Fibroblast of peridontal ligament (primary cell): Measurements from ENCODE around the gene SPATA16.
"Not testable (repeated sequence)": the region's sequence is repeated elsewhere in the genome, so short reads cannot be mapped to it uniquely, and the experiment has no call there.

ENCODE experiments used
- DNase-seq: peaks from one replicate; pipeline ENCODE4 v3.0.0-alpha.2; 2010; ENCODE audit errors: extremely low read depth

The SPATA16 gene

DNA sequence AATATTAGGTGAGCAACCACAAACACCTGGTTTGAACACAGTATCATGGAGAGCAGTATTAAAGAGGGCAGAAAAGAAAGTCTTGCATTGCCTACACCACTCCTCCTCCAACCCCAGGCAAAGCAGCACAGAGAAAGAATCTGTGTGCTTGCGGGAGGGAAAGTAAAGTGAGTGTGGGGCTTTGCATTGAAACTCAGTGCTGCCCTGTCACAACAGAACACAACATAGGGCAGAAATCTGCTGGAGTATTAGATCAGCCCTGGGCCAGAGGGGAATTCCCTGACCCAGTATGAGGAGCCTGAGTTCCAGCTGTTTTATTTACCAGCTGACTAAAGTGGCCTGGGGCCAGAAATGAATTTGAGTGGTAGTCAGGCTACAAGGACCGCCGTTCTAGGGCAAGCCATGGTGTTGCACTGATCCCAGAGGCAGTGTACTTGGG lies 75.5 kb downstream of the SPATA16 start:
- peak; percentile 26 for DNase-seq

GRCh38 chr3:173064631-173065030 lies 76.4 kb downstream of the SPATA16 start:
- no peak for DNase-seq

GRCh38 chr3:173058229-173058628 lies 82.8 kb downstream of the SPATA16 start:
- DNase-seq = no peak

DNA sequence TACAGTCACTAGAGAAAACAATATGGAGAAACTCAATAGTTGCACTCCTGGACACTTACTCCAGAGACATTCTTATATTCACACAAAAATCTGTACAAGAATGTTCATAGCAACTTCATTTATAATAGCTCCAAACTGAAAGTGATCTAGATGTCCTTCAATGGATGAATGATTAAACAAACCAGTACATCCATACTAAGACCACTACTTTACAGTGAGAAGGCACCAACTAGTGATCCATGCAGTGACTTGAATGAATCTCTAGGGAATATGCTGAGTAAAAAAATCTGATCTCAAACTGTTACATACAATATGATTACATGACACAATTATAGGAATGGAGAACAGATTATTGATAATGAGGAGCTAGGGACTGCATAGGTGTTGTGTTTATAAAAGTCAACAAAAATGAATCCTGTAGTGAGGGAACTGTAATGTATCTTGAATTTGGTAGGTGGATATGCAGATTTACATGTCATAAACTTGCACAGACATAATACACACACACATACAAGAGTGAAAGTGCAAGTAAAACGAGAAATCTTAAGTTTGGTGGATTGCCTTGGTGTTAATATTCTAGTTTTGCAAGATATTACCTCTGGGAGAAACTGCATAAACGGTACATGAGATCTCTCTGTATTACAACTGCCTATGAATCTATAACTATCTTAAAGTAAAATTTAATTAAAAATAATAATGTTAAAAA lies 85.7 kb downstream of the SPATA16 start:
- DNase-seq = no peak

- no peak for DNase-seq
These were observed 91.7 kb downstream of the SPATA16 start for GRCh38 chr3:173049360-173049759.

GRCh38 chr3:173045770-173046382 lies 95.2 kb downstream of the SPATA16 start:
- DNase-seq = peak; percentile 29

DNA sequence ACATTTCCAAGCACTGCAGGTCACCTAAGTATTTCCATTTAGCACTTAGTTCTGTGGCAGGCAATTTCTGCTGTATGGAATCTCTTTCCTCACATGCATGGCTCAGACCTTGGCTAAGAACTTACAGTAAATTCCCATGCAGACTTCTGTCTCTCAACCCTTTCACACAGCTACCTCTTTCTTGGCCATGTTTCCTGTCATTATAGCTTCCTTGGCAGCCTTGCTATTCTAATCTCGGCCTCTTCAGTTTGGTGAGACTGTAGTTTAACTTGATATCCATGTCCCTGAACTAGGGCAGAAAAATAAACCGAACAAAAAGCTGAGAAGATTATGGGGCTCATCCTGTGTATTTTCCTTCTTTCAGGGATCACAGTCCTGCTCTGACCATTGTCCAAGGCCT lies 96.0 kb downstream of the SPATA16 start:
- DNase-seq = no peak

DNA sequence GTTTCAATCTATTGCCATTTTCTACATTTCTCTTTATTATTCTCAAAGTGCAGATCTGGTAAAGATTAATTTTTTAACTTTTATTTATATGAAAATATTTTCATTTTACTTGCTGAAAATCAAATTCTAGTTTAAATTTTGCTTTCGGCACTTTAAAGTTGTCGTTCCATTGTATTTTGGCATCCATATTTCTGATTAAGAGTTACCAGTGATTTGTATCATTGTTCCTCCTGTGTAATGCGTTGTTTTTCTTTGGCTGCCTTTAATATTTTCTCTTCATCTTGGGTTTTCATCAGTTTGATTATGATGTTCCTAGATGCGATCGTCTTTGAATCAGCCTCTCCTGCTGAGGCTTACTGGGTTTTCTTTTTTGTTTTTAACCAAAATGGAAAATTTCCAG lies 97.3 kb downstream of the SPATA16 start:
- DNase-seq = no peak

DNA sequence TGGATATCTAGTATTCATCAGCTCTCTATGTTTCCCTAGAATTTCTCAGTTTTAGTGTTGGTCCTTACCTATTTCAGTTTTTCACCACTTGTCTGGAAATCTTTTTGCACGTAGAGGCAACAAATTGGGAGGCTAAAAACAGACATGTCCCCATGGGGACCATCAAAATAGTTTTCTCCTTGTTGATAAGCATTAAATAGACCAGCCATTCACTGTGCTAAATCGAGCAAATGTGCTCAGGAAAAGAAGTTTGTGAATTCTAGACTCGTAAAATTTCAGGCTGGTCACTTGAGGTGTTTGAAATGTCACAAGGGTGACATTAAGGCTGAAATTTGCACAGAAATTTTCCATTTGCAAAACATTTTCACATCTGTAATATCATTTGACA lies 102.6 kb downstream of the SPATA16 start:
- no peak for DNase-seq

- DNase-seq = no peak
These were observed 103.1 kb downstream of the SPATA16 start for GRCh38 chr3:173037840-173038483.

DNA sequence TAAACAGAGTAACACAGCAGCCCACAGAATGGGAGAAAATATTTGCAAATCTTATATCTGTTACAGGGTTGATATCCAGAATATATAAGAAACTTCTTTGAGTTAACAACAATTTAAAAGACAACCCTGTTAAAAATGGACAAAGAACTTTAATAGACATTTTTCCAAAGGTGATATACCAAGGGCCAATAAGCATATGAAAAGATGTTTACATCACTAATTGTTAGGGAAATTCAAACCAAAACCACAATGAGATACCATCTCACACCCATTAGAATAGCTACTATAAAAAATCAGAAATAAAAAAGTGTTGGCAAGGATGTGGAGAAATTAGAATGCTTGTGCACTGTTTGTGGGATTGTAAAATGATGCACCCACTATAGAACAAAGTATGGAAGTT lies 110.8 kb downstream of the SPATA16 start:
- no peak for DNase-seq

- no peak for DNase-seq
These were observed 112.7 kb downstream of the SPATA16 start for GRCh38 chr3:173028351-173028750.

DNA sequence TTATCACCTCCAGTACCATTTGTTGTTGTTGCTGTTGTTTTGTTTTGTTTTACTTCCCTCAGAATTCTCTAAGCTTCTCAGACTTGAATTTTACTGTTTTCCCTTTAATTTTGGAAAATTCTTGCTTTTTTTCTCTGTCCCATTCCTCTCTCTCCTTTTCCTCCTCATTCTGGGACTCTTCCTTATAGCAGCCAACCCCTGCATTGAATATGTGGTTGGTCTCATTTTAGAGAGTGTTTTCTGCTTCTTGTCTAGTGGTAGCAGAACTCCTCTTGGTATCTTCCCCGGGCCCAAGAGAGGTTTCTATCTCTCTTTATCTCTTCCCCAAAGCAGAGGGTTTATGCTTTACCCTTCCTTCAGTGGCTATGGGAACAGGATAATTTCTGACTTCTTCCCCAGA lies 113.6 kb downstream of the SPATA16 start:
- no peak for DNase-seq

DNA sequence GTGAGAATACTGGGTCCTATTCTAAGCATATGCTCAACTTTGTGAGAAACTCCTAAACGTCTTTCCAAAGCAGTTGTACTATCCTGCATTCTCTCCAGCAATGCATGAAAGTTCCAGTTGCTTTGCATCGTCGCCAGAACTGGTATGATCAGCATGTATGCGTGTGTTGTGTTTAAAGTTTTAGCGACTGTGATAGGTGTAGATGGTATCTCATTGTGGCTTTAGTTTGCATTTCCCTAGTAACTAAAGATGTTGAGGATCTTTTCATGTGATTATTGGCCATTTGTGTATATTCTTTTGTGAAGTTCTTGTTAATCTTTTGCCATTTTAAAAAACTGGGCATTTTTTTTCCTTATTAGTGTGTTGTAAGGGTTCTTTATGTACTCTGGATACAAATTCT lies 115.1 kb downstream of the SPATA16 start:
- no peak for DNase-seq

DNA sequence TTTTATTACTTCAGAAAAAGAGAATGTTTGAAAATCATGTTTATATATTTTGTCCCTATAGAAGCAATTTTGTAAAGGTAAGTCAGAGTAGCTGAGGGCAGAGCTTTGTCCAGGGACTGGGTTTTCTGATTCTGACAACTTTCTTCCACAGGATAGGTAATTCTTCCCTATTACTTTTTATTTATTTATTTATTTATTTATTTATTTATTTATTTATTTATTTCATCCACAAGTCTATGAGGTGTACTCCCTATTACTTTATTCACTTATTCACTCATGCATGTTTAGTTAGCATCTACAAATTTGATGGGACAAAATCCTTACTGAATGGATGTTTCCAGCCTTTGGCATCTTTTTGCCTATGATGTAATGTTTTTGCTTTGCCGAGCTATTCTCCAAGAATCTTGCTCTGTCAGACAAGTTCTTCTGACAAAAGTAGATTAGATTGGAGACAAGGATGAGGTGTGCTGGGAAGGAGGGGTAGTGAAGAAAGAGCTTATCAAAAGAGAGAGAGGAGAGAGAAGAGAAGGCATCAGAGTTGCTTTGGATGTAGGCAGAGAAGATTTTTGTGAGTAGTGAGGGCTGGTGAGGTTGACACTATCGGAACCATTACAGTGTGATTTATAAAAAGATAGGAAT lies 119.4 kb downstream of the SPATA16 start:
- DNase-seq = no peak

DNA sequence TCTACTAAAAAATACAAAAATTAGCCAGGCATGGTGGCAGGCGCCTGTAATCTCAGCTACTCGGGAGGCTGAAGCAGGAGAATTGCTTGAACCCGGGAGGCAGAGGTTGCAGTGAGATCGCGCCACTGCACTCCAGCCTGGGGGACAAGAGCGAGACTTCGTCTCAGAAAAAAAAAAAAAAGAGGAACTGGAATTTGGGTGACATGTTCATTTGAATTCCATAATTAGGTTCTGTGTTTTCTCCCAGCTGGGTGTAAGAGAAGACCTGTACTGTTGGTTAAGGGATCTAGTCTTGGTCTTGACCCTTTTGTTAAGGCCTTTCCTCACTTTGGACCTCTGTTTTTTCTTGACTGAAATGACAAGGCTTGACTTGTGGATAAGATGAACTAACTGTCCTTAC lies 120.9 kb downstream of the SPATA16 start:
- not testable (repeated sequence) for DNase-seq

DNA sequence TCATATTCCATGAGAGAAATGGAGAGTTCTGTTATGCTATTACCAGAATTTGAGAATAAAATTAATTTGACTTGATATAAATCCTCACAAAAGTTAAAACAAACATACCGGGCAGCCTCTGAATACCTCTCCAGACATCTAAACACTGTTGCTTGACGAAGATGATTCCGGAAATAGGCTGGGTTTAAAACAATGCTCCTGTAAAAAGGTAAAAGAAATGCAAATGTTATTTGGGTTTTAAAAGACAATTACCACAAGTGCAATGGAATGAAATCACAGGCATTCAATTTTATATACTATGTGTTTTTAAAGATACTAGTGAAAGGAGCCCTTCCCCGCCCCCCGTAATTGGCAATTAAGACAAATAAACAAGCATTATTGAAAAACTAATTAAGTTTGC lies 121.7 kb downstream of the SPATA16 start:
- DNase-seq = no peak

GRCh38 chr3:173018758-173019157 lies 122.3 kb downstream of the SPATA16 start:
- DNase-seq = no peak

DNA sequence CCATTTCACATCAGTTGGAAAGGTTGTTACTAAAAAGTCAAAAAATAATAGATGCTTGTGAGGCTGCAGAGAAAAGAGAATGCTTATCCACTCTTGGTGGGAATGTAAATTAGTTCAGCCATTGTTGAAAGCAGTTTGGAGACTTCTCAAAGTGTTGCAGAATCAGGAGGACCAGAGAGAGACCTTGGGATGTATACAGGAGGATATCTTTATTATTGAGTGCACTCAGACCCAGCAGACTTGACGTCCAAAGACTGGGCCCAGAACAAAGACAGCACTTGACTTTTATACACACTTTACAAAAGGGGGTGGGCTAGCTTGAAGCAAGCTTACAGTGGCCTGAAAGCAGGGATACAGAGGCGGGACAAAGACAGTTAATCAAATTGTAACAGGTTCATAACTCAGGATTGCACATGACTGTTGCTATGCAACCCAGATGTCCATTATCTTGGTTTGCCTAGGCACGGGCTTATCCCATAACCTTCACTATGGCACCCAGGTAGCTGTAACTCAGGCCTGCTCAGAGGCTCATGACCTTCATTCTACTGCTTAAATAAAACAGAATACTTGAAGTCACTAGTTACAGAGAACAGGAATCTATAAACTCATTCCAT lies 127.7 kb downstream of the SPATA16 start:
- DNase-seq = no peak

DNA sequence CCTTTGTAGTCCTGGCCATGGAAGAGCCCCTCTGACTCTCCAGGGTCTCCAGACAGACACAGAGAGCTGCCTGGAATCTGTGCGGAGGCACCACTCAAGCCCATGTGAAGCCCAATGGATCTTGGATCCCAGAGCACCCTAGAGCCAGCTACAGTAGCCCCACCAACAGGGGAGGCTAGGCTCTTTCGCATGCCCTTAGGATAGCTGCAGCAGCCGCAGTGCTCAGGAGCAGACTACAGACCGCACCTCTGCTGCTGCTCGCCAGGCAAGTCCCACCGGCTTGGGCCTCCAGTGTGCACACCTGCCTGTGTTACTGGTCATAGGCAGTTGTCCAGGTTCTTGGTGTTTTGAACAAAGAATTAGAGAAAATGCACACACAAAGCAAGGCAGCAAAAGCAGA lies 131.6 kb downstream of the SPATA16 start:
- DNase-seq = no peak

DNA sequence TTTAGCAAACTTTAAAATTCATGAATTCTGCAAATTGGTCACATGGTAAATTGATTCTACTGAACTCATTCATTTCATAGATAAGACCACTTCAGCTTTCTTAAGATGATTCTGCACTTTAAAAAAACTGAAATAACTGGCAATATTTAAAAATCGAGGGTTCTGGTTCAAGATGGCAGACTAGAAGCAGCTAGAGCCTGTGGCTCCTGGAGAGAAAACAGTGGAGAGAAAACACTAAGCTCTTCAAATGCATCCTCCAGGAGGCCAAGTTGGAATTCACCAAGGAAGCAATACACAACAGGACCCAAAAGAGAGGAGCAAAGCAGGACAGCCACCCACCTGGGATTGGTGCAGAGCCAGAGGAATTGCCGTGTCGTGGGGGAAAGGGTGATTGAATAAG lies 132.1 kb downstream of the SPATA16 start:
- no peak for DNase-seq

DNA sequence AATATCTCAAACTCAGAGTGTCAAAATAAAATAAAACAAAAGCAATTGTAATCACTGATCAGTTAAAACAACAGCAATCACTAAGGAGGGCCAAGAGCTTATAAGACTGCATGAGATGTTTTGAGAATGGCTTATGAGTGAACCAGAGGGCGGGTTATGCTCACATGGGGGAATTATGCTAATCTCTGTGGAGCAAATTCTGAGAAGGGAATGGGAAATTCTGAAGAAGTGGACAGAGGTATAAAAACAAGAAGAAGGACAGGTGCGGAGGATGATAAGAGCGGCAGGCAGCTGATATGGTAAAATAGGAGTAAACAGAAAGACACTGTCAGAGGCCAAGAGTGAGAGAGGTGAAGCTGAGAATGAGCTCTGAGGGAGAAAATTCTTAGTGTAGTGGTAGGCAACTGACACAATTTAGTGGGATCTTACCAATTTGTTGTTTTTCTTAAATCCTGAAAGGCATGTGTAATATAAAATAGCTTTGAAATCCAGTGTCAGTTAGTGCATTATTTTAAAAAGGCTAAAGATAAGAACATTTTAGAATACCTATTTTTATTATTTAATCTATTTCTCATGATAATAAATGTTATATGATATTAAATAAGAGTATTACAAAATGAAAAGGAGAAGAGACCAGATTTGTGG lies 133.8 kb downstream of the SPATA16 start:
- DNase-seq = no peak
